HepG2 (cell line): ENCODE results near the gene P2RX7. TPM values are rescaled to one million over a fixed set of nuclear protein-coding genes. Genes with fewer than 3 reads are reported as not detected.

Source experiments
- ATAC-seq: fragments of 200-7000 bp; cut with Tn5 transposase; 3 replicates; pipeline ENCODE4 v1.9.1; 2020; ENCODE audit warnings: mild to moderate bottlenecking, moderate library complexity
- BruUV-seq: library from RNA; stranded (reverse); fragments of 400-500 nt; replicated peaks from 2 replicates; lab custom pipeline; 2021; lab: Mats Ljungman, UMichigan
- CTCF ChIA-PET: fragments of 300-600 bp; formaldehyde crosslinking; extraction: SDS; loops from one replicate; lab custom pipeline; 2021; ENCODE audit warnings: low total read pairs, inconsistent platforms, low intra/inter-chr PET ratio; lab: Yijun Ruan, JAX
- POLR2A ChIA-PET: fragments of 350-600 bp; sonication (Branson Sonifier 250); formaldehyde crosslinking; loops from one replicate; lab custom pipeline; 2020; ENCODE audit warnings: antibody characterized with exemption, inconsistent platforms; lab: Yijun Ruan, JAX
- DNase-seq: peaks from one replicate; pipeline ENCODE4 v3.0.0-alpha.2; 2015; ENCODE audit warnings: low spot score
- FAIRE-seq: peaks from 3 replicates; lab custom pipeline; 2011; peaks lifted over from hg19 to GRCh38; lab: Jason Lieb, UNC
- H2AFZ ChIP-seq: one replicate; pipeline ENCODE4 v1.6.1; 2011; ENCODE audit warnings: low read length, inconsistent platforms
- H3K27ac ChIP-seq: fragments of 300-600 bp; 3 replicates; pipeline ENCODE4 v1.8.0; 2011; ENCODE audit warnings: mixed run types, mild to moderate bottlenecking, mixed read lengths, low read length, inconsistent platforms; ENCODE audit not compliant: insufficient read depth; ENCODE audit errors: extremely low read length
- H3K27me3 ChIP-seq, 2 experiments: fragments of 200-600 bp in 1 of 2; 2 replicates in 1 of 2; 3 replicates in 1 of 2; pipeline versions ENCODE4 v1.6.0 to v1.8.0; 2011; ENCODE audit warnings: low read length in 2 of 2, mild to moderate bottlenecking in 2 of 2, moderate library complexity in 2 of 2, inconsistent platforms in 1 of 2; ENCODE audit not compliant: insufficient read depth in 2 of 2, control insufficient read depth in 1 of 2
- H3K36me3 ChIP-seq, 2 experiments: fragments of 200-600 bp in 1 of 2; replicated peaks in 1 of 2; 2 replicates in 1 of 2; 3 replicates in 1 of 2; pipeline versions ENCODE4 v1.5.1 to v1.8.0; 2011; ENCODE audit warnings: low read length in 2 of 2, inconsistent platforms in 1 of 2; ENCODE audit not compliant: insufficient read depth in 2 of 2, control insufficient read depth in 1 of 2
- H3K4me1 ChIP-seq: 2 replicates; pipeline ENCODE4 v1.5.1; 2012; ENCODE audit warnings: low read length, inconsistent platforms; ENCODE audit not compliant: insufficient read depth
- H3K4me2 ChIP-seq: 2 replicates; pipeline ENCODE4 v1.6.0; 2011; ENCODE audit warnings: low read depth, low read length, inconsistent platforms
- H3K4me3 ChIP-seq, 3 experiments: fragments of 200-600 bp in 1 of 3; sonication (generic), shearing (Covaris generic) in 1 of 3; replicated peaks in 1 of 3; 2 replicates each; pipeline ENCODE4 v1.5.1; 2011 to 2016; ENCODE audit warnings: low read length in 3 of 3, inconsistent platforms in 2 of 3, low read depth in 2 of 3, mild to moderate bottlenecking in 2 of 3, control low read depth in 1 of 3, mixed read lengths in 1 of 3; ENCODE audit not compliant: insufficient read depth in 1 of 3
- H3K79me2 ChIP-seq: one replicate; pipeline ENCODE4 v1.6.1; 2011; ENCODE audit warnings: low read length, inconsistent platforms; ENCODE audit not compliant: insufficient read depth
- H3K9ac ChIP-seq: 2 replicates; pipeline ENCODE4 v1.6.0; 2011; ENCODE audit warnings: mild to moderate bottlenecking, low read depth, low read length, inconsistent platforms; ENCODE audit not compliant: insufficient read depth
- H3K9me3 ChIP-seq: 2 replicates; pipeline ENCODE4 v1.5.1; 2012; ENCODE audit warnings: mild to moderate bottlenecking, low read length
- H4K20me1 ChIP-seq: 2 replicates; pipeline ENCODE4 v1.6.0; 2011; ENCODE audit warnings: inconsistent platforms, mild to moderate bottlenecking, low read length, moderate library complexity; ENCODE audit not compliant: insufficient read depth
- AGO2 ChIP-seq: fragments of 200-400 bp; formaldehyde crosslinking; optimal IDR thresholded peaks from 2 replicates; pipeline ENCODE3; 2017; ENCODE audit warnings: mild to moderate bottlenecking, low read depth, low read length, moderate library complexity
- AKNA ChIP-seq: sonication (generic); formaldehyde crosslinking; IDR thresholded peaks from 2 replicates; pipeline ENCODE4 v1.4.0; 2020; ENCODE audit warnings: missing genetic modification reagents, borderline replicate concordance
- CREM ChIP-seq, 2 experiments: sonication (generic) in 1 of 2; formaldehyde crosslinking in 1 of 2; IDR thresholded peaks; 2 replicates each; pipeline versions ENCODE4 v1.4.0 to v1.6.1; 2016 to 2020; ENCODE audit warnings: antibody characterized with exemption in 1 of 2, mild to moderate bottlenecking in 1 of 2, missing genetic modification reagents in 1 of 2
- ELF4 ChIP-seq: sonication (generic); formaldehyde crosslinking; IDR thresholded peaks from 2 replicates; pipeline ENCODE4 v1.5.0; 2020; ENCODE audit warnings: missing genetic modification reagents, mild to moderate bottlenecking, moderate library complexity, borderline replicate concordance
- HNRNPK ChIP-seq: fragments of 200-400 bp; formaldehyde crosslinking; IDR thresholded peaks from 2 replicates; pipeline ENCODE4 v1.6.1; 2018; ENCODE audit warnings: low read length, low read depth, moderate library complexity, mild to moderate bottlenecking; ENCODE audit not compliant: poor library complexity, severe bottlenecking
- MIER3 ChIP-seq: IDR thresholded peaks from 2 replicates; pipeline ENCODE4 v1.6.1; 2016; ENCODE audit warnings: missing compliant biosample characterization, borderline replicate concordance
- NR2F1 ChIP-seq, 2 experiments: fragments of 450-650 bp in 1 of 2; formaldehyde crosslinking in 1 of 2; IDR thresholded peaks; 2 replicates each; pipeline versions ENCODE4 v1.5.0 to v1.6.1; 2016 to 2020; ENCODE audit warnings: mild to moderate bottlenecking in 1 of 2, missing compliant biosample characterization in 1 of 2, missing genetic modification reagents in 1 of 2, moderate library complexity in 1 of 2
- SP4 ChIP-seq: sonication (generic); formaldehyde crosslinking; IDR thresholded peaks from 2 replicates; pipeline ENCODE4 v1.8.1; 2023; ENCODE audit warnings: mild to moderate bottlenecking, missing genetic modification reagents
- ZNF10 ChIP-seq: sonication (generic); formaldehyde crosslinking; IDR thresholded peaks from 2 replicates; pipeline ENCODE4 v1.4.0; 2020; ENCODE audit warnings: mild to moderate bottlenecking, low read depth, missing genetic modification reagents, borderline replicate concordance
- ZNF75D ChIP-seq: sonication (generic); formaldehyde crosslinking; IDR thresholded peaks from 2 replicates; pipeline ENCODE4 v1.8.1; 2023; ENCODE audit warnings: missing genetic modification reagents, mild to moderate bottlenecking, borderline replicate concordance
- ZNF768 ChIP-seq: sonication (generic); formaldehyde crosslinking; IDR thresholded peaks from 2 replicates; pipeline ENCODE4 v1.4.0; 2020; ENCODE audit warnings: missing genetic modification reagents
- WGBS: methylation state at CpG from one replicate; pipeline ENCODE4 v1.1.6; 2017; ENCODE audit warnings: low lambda C conversion rate; 5-methylcytosine and 5-hydroxymethylcytosine counted together
- in situ Hi-C: cut with HindIII; loops from 2 replicates; pipeline ENCODE4 v1.10.0; 2017; ENCODE audit warnings: low pct_unique_long_range_greater_than_20kb; ENCODE audit not compliant: extremely low pct_ligation_motif_present
- intact Hi-C: fragments of 100-400 bp; cut with micrococcal nuclease; formaldehyde crosslinking; loops from one replicate; pipeline ENCODE4 v1.10.0; 2022; ENCODE audit not compliant: unreplicated experiment
- polyA plus RNA-seq, 8 experiments: library from polyadenylated mRNA; depleted of rRNA in 3 of 8; stranded (reverse) in 7 of 8; unstranded in 1 of 8; fragments of >200 nt; fragmentation: Illumina TruSeq in 4 of 8; extraction: Trizol in 4 of 8; gene quantifications; 2 replicates each; pipeline versions ENCODE4 v1.2.1 to v1.2.3, GENCODE V29; 2011 to 2016; ENCODE audit warnings: low read depth in 4 of 8, missing spikeins in 1 of 8, mixed read lengths in 1 of 8; ENCODE audit not compliant: insufficient read depth in 1 of 8
- total RNA-seq, 5 experiments: library from RNA; depleted of rRNA; stranded (reverse); fragments of >200 nt; fragmentation: Illumina TruSeq; extraction: Trizol; gene quantifications; 2 replicates each; pipeline ENCODE4 v1.2.3, GENCODE V29; 2016; ENCODE audit warnings: low read depth in 1 of 5

Gene P2RX7
- total and polyA plus RNA-seq, 2 of the 13 experiments (the other 11 are each of a cell fraction or from before 2014, with no cell fraction given): 0.13 to 0.73 TPM

DNA sequence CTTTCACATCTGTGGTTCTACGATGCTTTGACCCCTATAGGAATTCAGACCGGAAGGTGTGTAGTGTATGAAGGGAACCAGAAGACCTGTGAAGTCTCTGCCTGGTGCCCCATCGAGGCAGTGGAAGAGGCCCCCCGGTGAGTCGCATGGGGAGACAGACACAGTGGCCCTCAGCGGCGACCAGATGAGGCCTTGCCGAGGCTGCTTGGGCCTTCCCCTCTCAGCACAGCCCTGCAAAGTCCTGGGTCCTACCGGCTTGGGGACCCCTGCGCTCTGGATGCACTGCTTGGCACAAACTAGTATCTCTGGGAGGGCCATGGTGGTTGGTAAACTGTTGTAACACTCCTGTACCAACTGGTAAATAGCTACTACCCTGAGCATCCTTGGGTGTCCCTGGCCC is 29.7 kb downstream of the P2RX7 start:
- Histone ChIP-seq H2AFZ (no peak overlapping the region), H3K9me3 (no peaks in the 10 kb centered on the region), H3K4me1 (no peaks in the 10 kb centered on the region), H3K27ac (no peak overlapping the region), H3K27me3 (peaks cover 0 to 7% of the 10 kb centered on the region in 2 experiments; a peak in 2 of 5 replicates), H4K20me1 (no peaks in the 10 kb centered on the region), H3K79me2 (no peaks in the 10 kb centered on the region), H3K9ac (no peak overlapping the region), H3K4me3 (no peak overlapping the region), H3K4me2 (no peak overlapping the region), H3K36me3 (no peaks in the 10 kb centered on the region)
- ATAC-seq (no peak), FAIRE-seq (no peak), DNase-seq (no peak)
- CTCF ChIA-PET: no interaction called here
- no peak for TF ChIP-seq SP4 (CRISPR knock-in tag)
- no peak for TF ChIP-seq MIER3 (CRISPR knock-in tag)
- TF ChIP-seq ZNF10 (CRISPR knock-in tag): no peak
- no peak for TF ChIP-seq ELF4 (CRISPR knock-in tag)
- intact Hi-C loops (no loop called here), in situ Hi-C loops (no loop called here)
- 39% methylated on average over 6 of the region's 10 CpGs for WGBS
- no TSS peak for BruUV-seq
- POLR2A ChIA-PET: no interaction called here

GRCh38 chr12:121162985-121163384 is 30.3 kb downstream of the P2RX7 start:
- no peaks in the 10 kb centered on the region for H3K36me3 ChIP-seq
- no peak for TF ChIP-seq AGO2
- peak; percentile 66; the same call in 1 of the 2 replicates for TF ChIP-seq ZNF768
- no peak for TF ChIP-seq NR2F1 (CRISPR knock-in tag; IDR thresholded peaks at IDR 0.05)
- no peak for TF ChIP-seq CREM (IDR thresholded peaks at IDR 0.05)
- TF ChIP-seq CREM (CRISPR knock-in tag; IDR thresholded peaks at IDR 0.05): no peak
- TF ChIP-seq HNRNPK: peak; percentile 82
- no peak for TF ChIP-seq ZNF75D (CRISPR knock-in tag)
- no peak for TF ChIP-seq AKNA (CRISPR knock-in tag)
- H4K20me1 ChIP-seq: no peaks in the 10 kb centered on the region
- ChIA-PET POLR2A (no interaction called here), CTCF (no interaction called here)
- H3K9me3 ChIP-seq: no peaks in the 10 kb centered on the region
- WGBS: 63% methylated on average over 2 of the region's 2 CpGs
- intact Hi-C loops (no loop called here), in situ Hi-C loops (no loop called here)
- H3K4me1 ChIP-seq: no peaks in the 10 kb centered on the region
- no TSS peak for BruUV-seq
- no peak overlapping the region for H2AFZ ChIP-seq
- no peak overlapping the region for H3K4me3 ChIP-seq
- no peak overlapping the region for H3K9ac ChIP-seq
- peaks cover 0 to 2% of the 10 kb centered on the region in 2 experiments; a peak in 2 of 5 replicates for H3K27me3 ChIP-seq
- ATAC-seq (no peak), FAIRE-seq (no peak), DNase-seq (no peak)
- no peak overlapping the region for H3K27ac ChIP-seq
- no peak overlapping the region for H3K4me2 ChIP-seq
- H3K79me2 ChIP-seq: no peaks in the 10 kb centered on the region
